H9 (cell line): Measurements from ENCODE around the gene STX17. TPM values are rescaled to one million over a fixed set of nuclear protein-coding genes. Genes with fewer than 3 reads are reported as not detected.

Source experiments
- DNase-seq: peaks from one replicate; pipeline ENCODE4 v3.0.0-alpha.2; 2017
- H2AFZ ChIP-seq: one replicate; pipeline ENCODE4 v1.6.1; 2013; ENCODE audit warnings: mild to moderate bottlenecking, low read length, control low read depth, moderate library complexity
- H2AK5ac ChIP-seq: 2 replicates; pipeline ENCODE4 v1.6.1; 2013; ENCODE audit warnings: low read length, control low read depth, mixed read lengths; ENCODE audit not compliant: insufficient read length
- H2BK120ac ChIP-seq: one replicate; pipeline ENCODE4 v1.6.1; 2013; ENCODE audit warnings: low read depth, mild to moderate bottlenecking, low read length, control low read depth, inconsistent platforms; ENCODE audit not compliant: poor library complexity, severe bottlenecking
- H2BK12ac ChIP-seq: 2 replicates; pipeline ENCODE4 v1.6.1; 2013; ENCODE audit warnings: low read length, control low read depth, mixed read lengths, low read depth; ENCODE audit not compliant: insufficient read length
- H2BK15ac ChIP-seq: 2 replicates; pipeline ENCODE4 v1.6.1; 2013; ENCODE audit warnings: low read depth, low read length, control low read depth
- H2BK20ac ChIP-seq: one replicate; pipeline ENCODE4 v1.6.1; 2013; ENCODE audit warnings: low read depth, mild to moderate bottlenecking, low read length, control low read depth, inconsistent platforms; ENCODE audit not compliant: poor library complexity, severe bottlenecking
- H2BK5ac ChIP-seq: 2 replicates; pipeline ENCODE4 v1.6.1; 2013; ENCODE audit warnings: low read length, control low read depth, mixed read lengths; ENCODE audit not compliant: insufficient read length
- H3K14ac ChIP-seq: 2 replicates; pipeline ENCODE4 v1.6.1; 2013; ENCODE audit warnings: low read length, control low read depth; ENCODE audit not compliant: insufficient read depth
- H3K18ac ChIP-seq: 2 replicates; pipeline ENCODE4 v1.6.1; 2013; ENCODE audit warnings: low read depth, mild to moderate bottlenecking, mixed read lengths, low read length, control low read depth; ENCODE audit not compliant: insufficient read length
- H3K23ac ChIP-seq: 2 replicates; pipeline ENCODE4 v1.6.1; 2013; ENCODE audit warnings: low read length, control low read depth, mixed read lengths, low read depth; ENCODE audit not compliant: insufficient read length
- H3K23me2 ChIP-seq: 2 replicates; pipeline ENCODE4 v1.6.1; 2013; ENCODE audit warnings: low read depth, mild to moderate bottlenecking, mixed read lengths, low read length, control low read depth; ENCODE audit not compliant: insufficient read length, poor library complexity, severe bottlenecking
- H3K27ac ChIP-seq: 2 replicates; pipeline ENCODE4 v1.5.1; 2013; ENCODE audit warnings: low read length, control low read depth, mixed read lengths, low read depth; ENCODE audit not compliant: insufficient read length
- H3K27me3 ChIP-seq: 2 replicates; pipeline ENCODE4 v1.6.1; 2013; ENCODE audit warnings: low read length, control low read depth, inconsistent platforms; ENCODE audit not compliant: insufficient read depth
- H3K4ac ChIP-seq: 2 replicates; pipeline ENCODE4 v1.6.1; 2013; ENCODE audit warnings: low read depth, mild to moderate bottlenecking, control low read depth, inconsistent platforms, low read length, moderate library complexity
- H3K4me1 ChIP-seq: 2 replicates; pipeline ENCODE4 v1.6.1; 2013; ENCODE audit warnings: low read length, control low read depth, inconsistent platforms; ENCODE audit not compliant: insufficient read depth
- H3K4me2 ChIP-seq: 2 replicates; pipeline ENCODE4 v1.6.1; 2013; ENCODE audit warnings: low read length, control low read depth, mixed read lengths; ENCODE audit not compliant: insufficient read length, insufficient read depth
- H3K56ac ChIP-seq: 2 replicates; pipeline ENCODE4 v1.6.1; 2013; ENCODE audit warnings: low read depth, mild to moderate bottlenecking, mixed read lengths, low read length, control low read depth; ENCODE audit not compliant: insufficient read length
- H3K79me1 ChIP-seq: 2 replicates; pipeline ENCODE4 v1.6.1; 2013; ENCODE audit warnings: low read depth, mild to moderate bottlenecking, moderate library complexity, low read length, control low read depth, inconsistent platforms; ENCODE audit not compliant: insufficient read depth, poor library complexity, severe bottlenecking
- H3K79me2 ChIP-seq: 2 replicates; pipeline ENCODE4 v1.6.1; 2013; ENCODE audit warnings: low read length, control low read depth, inconsistent platforms; ENCODE audit not compliant: insufficient read depth
- H3K9ac ChIP-seq: 2 replicates; pipeline ENCODE4 v1.6.1; 2013; ENCODE audit warnings: low read length, control low read depth, mixed read lengths; ENCODE audit not compliant: insufficient read length; ENCODE audit errors: extremely low read depth
- H3K9me3 ChIP-seq: one replicate; pipeline ENCODE4 v1.6.1; 2013; ENCODE audit warnings: low read depth, low read length, inconsistent platforms; ENCODE audit not compliant: control insufficient read depth
- H3T11ph ChIP-seq: one replicate; pipeline ENCODE4 v1.6.1; 2013; ENCODE audit warnings: mild to moderate bottlenecking, low read length, control low read depth, inconsistent platforms
- H4K20me1 ChIP-seq: one replicate; pipeline ENCODE4 v1.6.1; 2013; ENCODE audit not compliant: control insufficient read depth, insufficient read length, insufficient read depth
- H4K5ac ChIP-seq: 2 replicates; pipeline ENCODE4 v1.6.1; 2013; ENCODE audit warnings: low read depth, mild to moderate bottlenecking, mixed read lengths, low read length, control low read depth; ENCODE audit not compliant: insufficient read length
- H4K8ac ChIP-seq: replicated peaks from 2 replicates; pipeline ENCODE4 v1.6.1; 2013; ENCODE audit warnings: low read length, control low read depth, mixed read lengths, low read depth; ENCODE audit not compliant: insufficient read length
- H4K91ac ChIP-seq: 2 replicates; pipeline ENCODE4 v1.6.1; 2013; ENCODE audit warnings: low read depth, mild to moderate bottlenecking, moderate library complexity, mixed read lengths, low read length, control low read depth; ENCODE audit not compliant: insufficient read length
- H3K27ac Mint-ChIP-seq, 3 experiments: 2 replicates in 2 of 3; 3 replicates in 1 of 3; pipeline ENCODE4 v1.8.0; 2020 to 2021; ENCODE audit warnings: mixed read lengths in 3 of 3, mild to moderate bottlenecking in 1 of 3, moderate library complexity in 1 of 3
- H3K27me3 Mint-ChIP-seq: 2 replicates; pipeline ENCODE4 v1.8.0; 2021; ENCODE audit warnings: low read depth, mild to moderate bottlenecking, moderate library complexity, mixed read lengths
- H3K36me3 Mint-ChIP-seq, 3 experiments: 2 replicates in 2 of 3; 3 replicates in 1 of 3; pipeline ENCODE4 v1.8.0; 2020 to 2021; ENCODE audit warnings: low read depth in 3 of 3, mixed read lengths in 3 of 3; ENCODE audit not compliant: insufficient read depth in 1 of 3
- H3K4me1 Mint-ChIP-seq, 2 experiments: 2 replicates each; pipeline ENCODE4 v1.8.0; 2020; ENCODE audit warnings: mixed read lengths in 2 of 2
- H3K4me3 Mint-ChIP-seq, 2 experiments: 2 replicates in 1 of 2; 3 replicates in 1 of 2; pipeline ENCODE4 v1.8.0; 2020 to 2021; ENCODE audit warnings: mild to moderate bottlenecking in 2 of 2, mixed read lengths in 2 of 2, moderate library complexity in 1 of 2
- H3K9me3 Mint-ChIP-seq, 2 experiments: 2 replicates in 1 of 2; 3 replicates in 1 of 2; pipeline ENCODE4 v1.8.0; 2020; ENCODE audit warnings: mild to moderate bottlenecking in 2 of 2, mixed read lengths in 2 of 2, moderate library complexity in 1 of 2
- CTCF ChIP-seq: fragments of 200-600 bp; sonication (generic); conservative IDR thresholded peaks from 3 replicates; pipeline ENCODE4 v1.8.0; 2021; ENCODE audit warnings: antibody characterized with exemption, mild to moderate bottlenecking
- WGBS: extraction: QIAGEN DNeasy Blood & Tissue Kit; methylation state at CpG from one replicate; pipeline ENCODE4 v1.1.7; 2013; ENCODE audit warnings: missing lambda C conversion rate, low lambda C conversion rate, mixed read lengths; ENCODE audit not compliant: insufficient read length; ENCODE audit errors: extremely low coverage; 5-methylcytosine and 5-hydroxymethylcytosine counted together
- total RNA-seq: library from RNA; stranded (reverse); gene quantifications from 2 replicates; pipeline ENCODE4 v1.2.1, GENCODE V29; 2021

Gene STX17
- total RNA-seq, 1 experiment from 2014 or later = 21.2 TPM

GRCh38 chr9:99858087-99858486, 48.4 kb upstream of the STX17 start:
- no peak overlapping the region for H3K27ac Mint-ChIP-seq
- no peak overlapping the region for H3K4me3 Mint-ChIP-seq
- no peak overlapping the region for H3T11ph ChIP-seq

More at GRCh38 chr9:99858087-99858486, 48.4 kb upstream of the STX17 start:
- Histone ChIP-seq H2BK12ac (no peak overlapping the region), H3K4ac (no peak overlapping the region), H2AK5ac (no peak overlapping the region), H3K9me3 (no peaks in the 10 kb centered on the region), H4K20me1 (no peaks in the 10 kb centered on the region), H4K5ac (no peak overlapping the region), H3K18ac (no peak overlapping the region), H2BK15ac (no peak overlapping the region), H3K14ac (no peak overlapping the region), H2AFZ (no peak overlapping the region), H4K8ac (no peak overlapping the region), H3K9ac (no peak overlapping the region), H3K56ac (no peak overlapping the region), H3K27ac (no peak overlapping the region), H3K23me2 (no peaks in the 10 kb centered on the region), H3K79me1 (no peaks in the 10 kb centered on the region), H2BK20ac (no peak overlapping the region), H3K23ac (no peak overlapping the region), H2BK5ac (no peak overlapping the region), H2BK120ac (no peak overlapping the region), H3K27me3 (no peaks in the 10 kb centered on the region), H3K4me1 (peaks cover 8% of the 10 kb centered on the region; the same call in 1 of the 2 replicates), H3K4me2 (no peak overlapping the region), H4K91ac (no peak overlapping the region), H3K79me2 (no peaks in the 10 kb centered on the region)
- no peaks in the 10 kb centered on the region; a peak in 1 of 7 replicates for H3K36me3 Mint-ChIP-seq
- no peaks in the 10 kb centered on the region for H3K27me3 Mint-ChIP-seq
- peaks cover 11 to 26% of the 10 kb centered on the region in 2 experiments for H3K4me1 Mint-ChIP-seq
- TF ChIP-seq CTCF = no peak
- DNase-seq = no peak
- no CpG with 5 or more reads among the region's 3 CpGs for WGBS
- peaks cover 0 to 2% of the 10 kb centered on the region in 2 experiments; a peak in 3 of 5 replicates for H3K9me3 Mint-ChIP-seq
